ENCODE measurements around the gene TIGD1.

TIGD1 gene

GRCh38 chr2:232498452-232498851, 51.9 kb downstream of the TIGD1 start:
- H3K27me3 ChIP-seq: peaks cover 12 to 32% (median 30%) of the 10 kb centered on the region in 11 experiments

More at GRCh38 chr2:232498452-232498851, 51.9 kb downstream of the TIGD1 start:
- TF ChIP-seq Cebpa-rat (IDR thresholded peaks at IDR 0.05): no peak
- Histone ChIP-seq H3K27ac (no peak overlapping the region), H3K9ac (no peak overlapping the region), H3K4me1 (peaks cover 6 to 11% (median 10%) of the 10 kb centered on the region in 10 experiments; a peak in 16 of 20 replicates), H3K4me3 (no peak overlapping the region), H4K20me1 (peaks cover 0 to 11% (median 3%) of the 10 kb centered on the region in 11 experiments; a peak in 6 of 22 replicates), H3K36me3 (no peaks in the 10 kb centered on the region), H3K4me2 (no peak overlapping the region), H3K9me3 (replicated peaks in 1 of 11) (no peaks in the 10 kb centered on the region)

Measured in BLaER1 treated with 17β-estradiol and CSF1 and Interleukin-3, amounts not matched to agents 10 nM and 100 nM (cell line).